Stomach (tissue), 9 donors: ENCODE results near the gene ERRFI1. TPM values are rescaled to one million over a fixed set of nuclear protein-coding genes. Genes with fewer than 3 reads are reported as not detected.
A peak's percentile ranks its signal among the peaks of the same experiment; 100 is the strongest.

Experiments used
- DNase-seq, 2 donors: peaks; one replicate each; pipeline versions ENCODE4 v3.0.0 to v3.0.0-alpha.2; 2013 to 2019
- H3K27ac ChIP-seq, 5 donors: fragments of 200-600 bp in 4 of 5; sonication (generic) in 4 of 5; one replicate each; pipeline ENCODE4 v1.5.1; 2013 to 2019; ENCODE audit warnings: mild to moderate bottlenecking in 1 of 5, moderate library complexity in 1 of 5
- H3K27me3 ChIP-seq, 3 donors: fragments of 200-600 bp; sonication (generic); one replicate each; pipeline ENCODE4 v1.5.1; 2017 to 2019; ENCODE audit warnings: mixed run types in 1 of 3
- H3K36me3 ChIP-seq, 4 donors: fragments of 200-600 bp; sonication (generic); 1 replicate in 3 of 4; 2 replicates in 1 of 4; pipeline ENCODE4 v1.5.1; 2016 to 2019
- H3K4me1 ChIP-seq, 4 donors: fragments of 200-600 bp; sonication (generic); one replicate each; pipeline ENCODE4 v1.5.1; 2016 to 2019
- H3K4me3 ChIP-seq, 4 donors: fragments of 200-600 bp; sonication (generic) in 3 of 4; one replicate each; pipeline ENCODE4 v1.5.1; 2016 to 2019; ENCODE audit warnings: mild to moderate bottlenecking in 1 of 4
- H3K9me3 ChIP-seq, 4 donors: fragments of 200-600 bp; sonication (generic); one replicate each; pipeline ENCODE4 v1.5.1; 2016 to 2019
- CTCF ChIP-seq, 7 experiments: fragments of 450-650 bp in 4 of 7; fragments of 200-600 bp in 3 of 7; sonication (generic) in 3 of 7; IDR thresholded peaks; one replicate each; pipeline ENCODE4 v1.5.1; 2016 to 2019; ENCODE audit warnings: antibody characterized with exemption in 7 of 7, control low read depth in 2 of 7, mild to moderate bottlenecking in 1 of 7
- EP300 ChIP-seq: sonication (generic); formaldehyde crosslinking; IDR thresholded peaks from one replicate; pipeline ENCODE4 v1.6.1; 2017; ENCODE audit warnings: antibody characterized with exemption
- POLR2A ChIP-seq, 4 donors: fragments of 450-650 bp; IDR thresholded peaks; one replicate each; pipeline ENCODE4 v1.6.1; 2016; ENCODE audit warnings: antibody characterized with exemption in 4 of 4, control low read depth in 2 of 4, mild to moderate bottlenecking in 1 of 4, moderate library complexity in 1 of 4
- POLR2AphosphoS5 ChIP-seq, 3 donors: sonication (generic); formaldehyde crosslinking; IDR thresholded peaks; one replicate each; pipeline ENCODE4 v1.6.1; 2016; ENCODE audit warnings: antibody characterized with exemption in 3 of 3
- WGBS, 5 donors: extraction: QIAGEN DNeasy Blood & Tissue Kit in 3 of 5; methylation state at CpG; one replicate each; pipeline versions ENCODE4 v1.1.5 to v1.1.7; 2013 to 2018; 5-methylcytosine and 5-hydroxymethylcytosine counted together
- intact Hi-C: fragments of 100-400 bp; cut with DNase I; formaldehyde crosslinking; loops from one replicate; pipeline ENCODE4 v1.15.1; 2023; ENCODE audit warnings: low total_unique reads
- polyA plus RNA-seq, 3 donors: library from polyadenylated mRNA; stranded (reverse); fragments of 200-250 nt; gene quantifications; one replicate each; pipeline ENCODE4 v1.2.3, GENCODE V29; 2013
- total RNA-seq, 5 donors: library from RNA; depleted of rRNA; stranded (reverse); fragments of >200 nt; gene quantifications; one replicate each; pipeline versions ENCODE4 v1.1.0 to v1.2.3, GENCODE V29; 2014 to 2016
- donor health status: healthy with polysubstance abuse.
- donor health status: Bipolar disorder and iron deficiency.
- donor health status: healthy.

Gene ERRFI1
- total and polyA plus RNA-seq, 8 donors: 3.5 to 201 (median 58.5) TPM

DNA sequence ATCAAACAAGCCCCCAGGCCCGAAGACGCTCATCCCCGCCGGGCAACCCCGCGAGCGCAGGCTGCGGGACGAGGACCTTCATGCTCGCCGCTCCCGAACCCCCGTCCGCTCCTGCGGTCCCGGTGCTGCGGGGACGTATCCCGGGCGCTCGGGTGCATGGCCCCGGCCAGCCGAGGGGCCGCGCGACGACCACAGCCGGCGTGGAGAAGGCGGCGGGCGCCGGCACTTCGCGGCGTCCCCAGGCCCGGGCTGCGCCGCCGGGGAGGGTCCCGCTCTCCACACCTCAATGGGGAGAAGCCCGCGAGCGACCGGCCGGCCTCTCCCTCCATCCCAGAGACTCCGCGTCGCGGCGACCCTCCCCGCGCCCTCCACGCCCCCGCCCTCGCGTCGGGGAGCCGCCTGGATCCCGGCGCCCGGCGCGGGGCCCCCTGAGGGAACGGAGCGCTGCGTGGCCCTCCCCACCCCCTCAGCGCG, 401 bp downstream of the ERRFI1 start:
- no peak for TF ChIP-seq EP300
- no peak for TF ChIP-seq CTCF (IDR thresholded peaks at IDR 0.05)
- no peak for TF ChIP-seq POLR2AphosphoS5 (IDR thresholded peaks at IDR 0.05)
- TF ChIP-seq POLR2A (IDR thresholded peaks at IDR 0.05): no peak
- peak overlapping the region; percentile 88 to 98 (median 95) for H3K27ac ChIP-seq
- H3K27me3 ChIP-seq: peaks cover 0 to 8% (median 0%) of the 10 kb centered on the region in 3 donors
- peak overlapping the region; percentile 68 to 83 (median 72) for H3K4me3 ChIP-seq
- H3K4me1 ChIP-seq: peaks cover 19 to 67% (median 46%) of the 10 kb centered on the region in 4 donors
- intact Hi-C loops: no loop called here
- no peak for DNase-seq
- no peaks in the 10 kb centered on the region for H3K9me3 ChIP-seq
- no peaks in the 10 kb centered on the region for H3K36me3 ChIP-seq
- WGBS, 5 donors: 0 to 2% (median 1%) methylated on average over 6 to 69 of the region's 69 CpGs; no CpG with 5 or more reads in 1 of the 5 donors

DNA sequence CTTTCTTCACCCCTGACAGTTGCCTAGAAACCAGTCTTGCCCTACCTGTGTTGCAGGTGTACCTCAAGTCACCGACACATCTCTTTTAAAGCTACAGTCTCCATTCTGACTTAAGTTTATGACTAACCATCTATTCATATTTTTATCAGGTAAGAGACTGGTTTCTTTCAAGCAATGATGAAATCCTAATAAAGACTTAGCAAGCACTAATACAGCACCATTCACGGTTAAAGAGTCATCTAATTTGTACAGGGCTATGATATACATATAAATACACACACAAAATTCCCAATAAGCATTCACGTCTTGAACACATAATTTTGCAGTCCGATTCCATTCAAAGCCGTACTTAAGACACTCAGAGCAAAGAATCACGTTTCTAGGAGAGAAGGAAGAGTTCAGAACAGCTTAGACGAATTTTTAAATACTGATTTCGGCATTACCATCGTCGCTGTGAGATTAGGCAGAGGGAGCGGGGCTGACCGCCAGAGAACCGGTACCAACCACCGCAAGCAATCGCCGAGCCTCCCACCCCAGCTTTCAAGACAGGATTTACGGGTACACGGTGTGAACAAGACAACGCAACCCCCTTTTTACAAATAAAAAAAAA, 943 bp downstream of the ERRFI1 start:
- no peaks in the 10 kb centered on the region for H3K36me3 ChIP-seq
- H3K4me1 ChIP-seq: peaks cover 19 to 72% (median 51%) of the 10 kb centered on the region in 4 donors
- peak in 1 of 2 donors; percentile 69 for DNase-seq
- H3K4me3 ChIP-seq: peak overlapping the region; percentile 68 to 83 (median 72)
- H3K27ac ChIP-seq: peak overlapping the region; percentile 88 to 98 (median 95)
- H3K27me3 ChIP-seq: peaks cover 0 to 8% (median 0%) of the 10 kb centered on the region in 3 donors
- no peaks in the 10 kb centered on the region for H3K9me3 ChIP-seq
- 3 to 5% (median 4%) methylated on average over 19 of the region's 19 CpGs for WGBS, 5 donors
- intact Hi-C loops: no loop called here
- TF ChIP-seq POLR2AphosphoS5 (IDR thresholded peaks at IDR 0.05) (peak in 1 of 3 donors; percentile 28), POLR2A (IDR thresholded peaks at IDR 0.05) (no peak)

DNA sequence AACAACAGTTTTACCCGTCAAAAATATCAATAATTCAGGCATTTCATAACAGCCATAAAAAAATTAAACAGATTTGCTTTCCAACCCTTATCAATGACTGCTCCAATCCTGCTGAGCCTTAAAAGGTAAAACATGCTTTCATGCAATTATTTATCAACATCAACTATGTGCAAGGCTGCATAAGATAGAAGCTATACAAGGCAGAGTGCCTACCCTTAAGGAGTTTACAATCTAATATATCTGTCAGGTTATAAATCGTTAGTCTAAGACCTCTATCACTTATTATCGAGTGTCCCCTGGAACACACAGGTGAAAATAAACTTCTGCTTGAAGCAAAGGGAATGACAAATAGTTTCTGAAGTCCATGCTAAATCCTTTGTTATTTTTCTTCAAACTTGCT, 1.8 kb downstream of the ERRFI1 start:
- 47 to 61% (median 53%) methylated on average over 3 of the region's 3 CpGs for WGBS, 5 donors
- Histone ChIP-seq H3K9me3 (no peaks in the 10 kb centered on the region), H3K27ac (peak overlapping the region in 4 of 5 donors; percentile 88 to 98 (median 93)), H3K4me3 (peak overlapping the region; percentile 68 to 83 (median 72)), H3K36me3 (no peaks in the 10 kb centered on the region), H3K27me3 (peaks cover 0 to 8% (median 0%) of the 10 kb centered on the region in 3 donors), H3K4me1 (peaks cover 24 to 80% (median 56%) of the 10 kb centered on the region in 4 donors)
- DNase-seq: no peak
- TF ChIP-seq POLR2A (IDR thresholded peaks at IDR 0.05) (no peak), POLR2AphosphoS5 (IDR thresholded peaks at IDR 0.05) (peak in 1 of 3 donors; percentile 7)
- intact Hi-C loops: no loop called here

DNA sequence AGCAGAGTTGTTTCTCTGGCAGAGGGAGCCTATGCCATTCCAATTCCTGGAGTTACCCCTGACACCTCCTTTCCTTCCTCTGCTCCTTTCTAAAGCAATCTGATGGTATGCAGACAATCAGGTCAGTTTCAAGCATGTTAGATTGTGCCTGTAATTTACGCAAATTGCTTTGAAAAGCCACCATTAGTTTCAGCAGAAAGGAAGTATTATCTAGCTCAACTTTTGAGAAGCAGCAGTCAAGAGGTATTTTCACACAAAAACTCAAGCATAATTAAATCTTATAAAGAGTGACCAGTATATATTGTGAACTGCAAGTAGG, 2.2 kb downstream of the ERRFI1 start:
- Histone ChIP-seq H3K9me3 (no peaks in the 10 kb centered on the region), H3K27me3 (peaks cover 0 to 8% (median 0%) of the 10 kb centered on the region in 3 donors), H3K27ac (peak overlapping the region; percentile 21 to 98 (median 89)), H3K4me1 (peaks cover 25 to 81% (median 58%) of the 10 kb centered on the region in 4 donors), H3K4me3 (peak overlapping the region; percentile 68 to 83 (median 72)), H3K36me3 (no peaks in the 10 kb centered on the region)
- intact Hi-C loops: no loop called here
- WGBS, 5 donors: 0 to 64% (median 50%) methylated on average over 1 of the region's 1 CpG
- DNase-seq: no peak
- TF ChIP-seq POLR2A (IDR thresholded peaks at IDR 0.05) (no peak), POLR2AphosphoS5 (IDR thresholded peaks at IDR 0.05) (no peak), EP300 (no peak), CTCF (IDR thresholded peaks at IDR 0.05) (no peak)

DNA sequence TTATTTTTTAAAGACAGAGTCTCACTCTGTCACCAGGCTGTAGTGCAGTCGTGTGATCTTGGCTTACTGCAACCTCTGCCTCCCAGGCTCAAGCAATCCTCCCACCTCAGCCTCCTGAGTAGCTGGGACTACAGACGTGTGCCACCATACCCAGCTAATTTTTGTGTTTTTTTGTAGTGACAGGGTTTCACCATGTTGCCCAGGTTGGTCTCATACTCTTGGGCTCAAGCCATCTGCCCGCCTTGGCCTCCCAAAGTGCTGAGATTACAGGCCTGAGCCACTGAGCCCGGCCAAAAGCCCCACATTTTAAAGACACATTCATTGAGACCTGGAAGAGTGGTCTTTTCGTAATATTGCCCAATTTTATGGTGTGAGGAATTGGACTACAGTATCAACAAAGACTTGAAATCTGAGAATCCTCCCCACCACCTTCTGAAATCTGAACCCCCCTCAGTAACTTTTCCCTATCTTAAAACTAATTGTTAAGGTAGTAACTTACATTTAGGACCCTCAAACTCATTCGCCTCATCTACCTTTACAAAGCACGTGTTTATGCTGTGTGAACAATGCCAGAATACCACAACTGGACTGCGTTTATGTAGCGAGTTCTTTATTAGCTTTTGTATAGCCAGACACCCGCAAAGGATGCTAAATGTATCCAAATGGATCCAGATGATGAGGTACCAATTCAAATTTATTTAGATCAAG, 2.7 kb downstream of the ERRFI1 start:
- intact Hi-C loops: no loop called here
- DNase-seq: no peak
- peak overlapping the region; percentile 21 to 98 (median 89) for H3K27ac ChIP-seq
- H3K4me3 ChIP-seq: peak overlapping the region; percentile 68 to 83 (median 72)
- H3K36me3 ChIP-seq: no peaks in the 10 kb centered on the region
- H3K9me3 ChIP-seq: no peaks in the 10 kb centered on the region
- H3K4me1 ChIP-seq: peaks cover 25 to 81% (median 61%) of the 10 kb centered on the region in 4 donors
- 58 to 70% (median 64%) methylated on average over 10 of the region's 10 CpGs for WGBS, 5 donors
- peaks cover 0 to 8% (median 0%) of the 10 kb centered on the region in 3 donors for H3K27me3 ChIP-seq
- TF ChIP-seq POLR2A (IDR thresholded peaks at IDR 0.05) (no peak), POLR2AphosphoS5 (IDR thresholded peaks at IDR 0.05) (peak in 1 of 3 donors; percentile 6), EP300 (no peak), CTCF (IDR thresholded peaks at IDR 0.05) (no peak)
